PFSK-1 (cell line): ENCODE results near the gene KCNMA1.

ENCODE experiments used
- POLR2AphosphoS5 ChIP-seq: IDR thresholded peaks from 2 replicates; pipeline ENCODE4 v1.6.1; 2012; ENCODE audit warnings: low read depth, mild to moderate bottlenecking, control low read depth, low read length, moderate library complexity
- TF ChIP-seq, protein P1 (sequence below), 2 experiments: IDR thresholded peaks; 2 replicates each; pipeline versions ENCODE4 v1.6.1 to v1.8.0; 2011 to 2012; ENCODE audit warnings: low read depth in 2 of 2, low read length in 2 of 2, control low read depth in 1 of 2, inconsistent platforms in 1 of 2, mild to moderate bottlenecking in 1 of 2, moderate library complexity in 1 of 2; ENCODE audit not compliant: insufficient read depth in 1 of 2

- TF ChIP-seq, protein P1, sequence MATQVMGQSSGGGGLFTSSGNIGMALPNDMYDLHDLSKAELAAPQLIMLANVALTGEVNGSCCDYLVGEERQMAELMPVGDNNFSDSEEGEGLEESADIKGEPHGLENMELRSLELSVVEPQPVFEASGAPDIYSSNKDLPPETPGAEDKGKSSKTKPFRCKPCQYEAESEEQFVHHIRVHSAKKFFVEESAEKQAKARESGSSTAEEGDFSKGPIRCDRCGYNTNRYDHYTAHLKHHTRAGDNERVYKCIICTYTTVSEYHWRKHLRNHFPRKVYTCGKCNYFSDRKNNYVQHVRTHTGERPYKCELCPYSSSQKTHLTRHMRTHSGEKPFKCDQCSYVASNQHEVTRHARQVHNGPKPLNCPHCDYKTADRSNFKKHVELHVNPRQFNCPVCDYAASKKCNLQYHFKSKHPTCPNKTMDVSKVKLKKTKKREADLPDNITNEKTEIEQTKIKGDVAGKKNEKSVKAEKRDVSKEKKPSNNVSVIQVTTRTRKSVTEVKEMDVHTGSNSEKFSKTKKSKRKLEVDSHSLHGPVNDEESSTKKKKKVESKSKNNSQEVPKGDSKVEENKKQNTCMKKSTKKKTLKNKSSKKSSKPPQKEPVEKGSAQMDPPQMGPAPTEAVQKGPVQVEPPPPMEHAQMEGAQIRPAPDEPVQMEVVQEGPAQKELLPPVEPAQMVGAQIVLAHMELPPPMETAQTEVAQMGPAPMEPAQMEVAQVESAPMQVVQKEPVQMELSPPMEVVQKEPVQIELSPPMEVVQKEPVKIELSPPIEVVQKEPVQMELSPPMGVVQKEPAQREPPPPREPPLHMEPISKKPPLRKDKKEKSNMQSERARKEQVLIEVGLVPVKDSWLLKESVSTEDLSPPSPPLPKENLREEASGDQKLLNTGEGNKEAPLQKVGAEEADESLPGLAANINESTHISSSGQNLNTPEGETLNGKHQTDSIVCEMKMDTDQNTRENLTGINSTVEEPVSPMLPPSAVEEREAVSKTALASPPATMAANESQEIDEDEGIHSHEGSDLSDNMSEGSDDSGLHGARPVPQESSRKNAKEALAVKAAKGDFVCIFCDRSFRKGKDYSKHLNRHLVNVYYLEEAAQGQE (IDR thresholded peaks at IDR 0.05; ENCODE audit: insufficient read depth in 1 of 2, low read depth in 2 of 2, low read length in 2 of 2) = no peak
- TF ChIP-seq POLR2AphosphoS5 = no peak
Observed at GRCh38 chr10:77599651-77600050, 38.0 kb downstream of the KCNMA1 start.
